WTC11 (cell line): ENCODE measurements around the gene GNRHR. TPM values are rescaled to one million over a fixed set of nuclear protein-coding genes. Genes with fewer than 3 reads are reported as not detected.

ENCODE experiments used
- ATAC-seq: fragments of 200-7000 bp; cut with Tn5 transposase; 2 replicates; pipeline ENCODE4 v1.10.0; 2021; ENCODE audit warnings: mild to moderate bottlenecking, moderate library complexity
- CTCF ChIA-PET: fragments of 300-600 bp; sonication (Branson Sonifier 250); formaldehyde crosslinking; loops from one replicate; lab custom pipeline; 2021; ENCODE audit warnings: antibody characterized with exemption; lab: Charles Lee
- POLR2A ChIA-PET: fragments of 350-600 bp; sonication (Branson Sonifier 250); formaldehyde crosslinking; loops from one replicate; lab custom pipeline; 2021; ENCODE audit warnings: antibody characterized with exemption; lab: Charles Lee
- DNase-seq: peaks from one replicate; pipeline ENCODE4 v3.0.0; 2021; ENCODE audit warnings: low spot score
- H3K27ac Mint-ChIP-seq: 2 replicates; pipeline ENCODE4 v1.8.0; 2021; ENCODE audit warnings: mixed read lengths
- H3K27me3 Mint-ChIP-seq: 2 replicates; pipeline ENCODE4 v1.8.0; 2021; ENCODE audit warnings: low read depth, mild to moderate bottlenecking, moderate library complexity, mixed read lengths
- H3K36me3 Mint-ChIP-seq: 2 replicates; pipeline ENCODE4 v1.8.0; 2021; ENCODE audit warnings: mixed read lengths
- H3K4me1 Mint-ChIP-seq: 2 replicates; pipeline ENCODE4 v1.8.0; 2022; ENCODE audit warnings: mixed read lengths
- H3K4me3 Mint-ChIP-seq: 2 replicates; pipeline ENCODE4 v1.8.0; 2021; ENCODE audit warnings: mild to moderate bottlenecking, moderate library complexity, mixed read lengths
- H3K9me3 Mint-ChIP-seq: 2 replicates; pipeline ENCODE4 v1.8.0; 2021; ENCODE audit warnings: mixed read lengths
- CREB1 ChIP-seq: sonication (generic); formaldehyde crosslinking; IDR thresholded peaks from 2 replicates; pipeline ENCODE4 v1.8.0; 2023; ENCODE audit warnings: mild to moderate bottlenecking, missing genetic modification reagents
- ELF4 ChIP-seq: sonication (generic); formaldehyde crosslinking; IDR thresholded peaks from 2 replicates; pipeline ENCODE4 v1.8.1; 2022; ENCODE audit warnings: low read depth, mild to moderate bottlenecking, moderate library complexity, missing genetic modification reagents
- ESRRA ChIP-seq: sonication (generic); formaldehyde crosslinking; IDR thresholded peaks from 2 replicates; pipeline ENCODE4 v1.8.1; 2022; ENCODE audit warnings: mild to moderate bottlenecking, missing genetic modification reagents, borderline replicate concordance
- ETV6 ChIP-seq: sonication (generic); formaldehyde crosslinking; IDR thresholded peaks from 2 replicates; pipeline ENCODE4 v1.8.1; 2022; ENCODE audit warnings: mild to moderate bottlenecking, missing genetic modification reagents
- MXD4 ChIP-seq: fragments of 250-450 bp; sonication (Bioruptor Pico); IDR thresholded peaks from 2 replicates; pipeline ENCODE4 v1.8.0; 2021; ENCODE audit warnings: mild to moderate bottlenecking, moderate library complexity, borderline replicate concordance
- MYBL2 ChIP-seq: sonication (generic); formaldehyde crosslinking; IDR thresholded peaks from 2 replicates; pipeline ENCODE4 v1.8.1; 2023; ENCODE audit warnings: mild to moderate bottlenecking, moderate library complexity, missing genetic modification reagents
- NFE2L1 ChIP-seq: sonication (generic); formaldehyde crosslinking; IDR thresholded peaks from 2 replicates; pipeline ENCODE4 v1.8.1; 2023; ENCODE audit warnings: missing genetic modification reagents
- NR2C2 ChIP-seq: sonication (generic); formaldehyde crosslinking; IDR thresholded peaks from 2 replicates; pipeline ENCODE4 v1.8.0; 2022; ENCODE audit warnings: mild to moderate bottlenecking, missing genetic modification reagents
- SP1 ChIP-seq: sonication (generic); formaldehyde crosslinking; conservative IDR thresholded peaks from 2 replicates; pipeline ENCODE4 v1.8.1; 2022; ENCODE audit warnings: missing genetic modification reagents
- TEAD1 ChIP-seq: sonication (generic); formaldehyde crosslinking; IDR thresholded peaks from 2 replicates; pipeline ENCODE4 v1.8.0; 2022; ENCODE audit warnings: mild to moderate bottlenecking, missing genetic modification reagents
- ZNF138 ChIP-seq: sonication (generic); formaldehyde crosslinking; conservative IDR thresholded peaks from 2 replicates; pipeline ENCODE4 v1.8.1; 2022; ENCODE audit warnings: mild to moderate bottlenecking, moderate library complexity, missing genetic modification reagents
- ZNF317 ChIP-seq: sonication (generic); formaldehyde crosslinking; IDR thresholded peaks from 2 replicates; pipeline ENCODE4 v1.8.1; 2023; ENCODE audit warnings: low read depth, mild to moderate bottlenecking, moderate library complexity, missing genetic modification reagents, borderline replicate concordance
- ZNF396 ChIP-seq: fragments of 250-450 bp; sonication (Bioruptor Pico); IDR thresholded peaks from 2 replicates; pipeline ENCODE4 v1.8.0; 2021; ENCODE audit warnings: mild to moderate bottlenecking, moderate library complexity, borderline replicate concordance
- total RNA-seq: library from RNA; stranded (reverse); gene quantifications from 3 replicates; pipeline ENCODE4 v1.2.3, GENCODE V29; 2021
- TF ChIP-seq, protein P1 (sequence below): sonication (generic); formaldehyde crosslinking; IDR thresholded peaks from 2 replicates; pipeline ENCODE4 v1.8.0; 2022; ENCODE audit warnings: missing genetic modification reagents
- TF ChIP-seq, protein P2 (sequence below): sonication (generic); formaldehyde crosslinking; IDR thresholded peaks from 2 replicates; pipeline ENCODE4 v1.8.1; 2023; ENCODE audit warnings: mild to moderate bottlenecking, missing genetic modification reagents, borderline replicate concordance
- TF ChIP-seq, protein P3 (sequence below): sonication (generic); formaldehyde crosslinking; IDR thresholded peaks from 2 replicates; pipeline ENCODE4 v1.8.1; 2022; ENCODE audit warnings: mild to moderate bottlenecking, moderate library complexity, missing genetic modification reagents
- TF ChIP-seq, protein P4 (sequence below): sonication (generic); formaldehyde crosslinking; conservative IDR thresholded peaks from 2 replicates; pipeline ENCODE4 v1.8.1; 2023; ENCODE audit warnings: mild to moderate bottlenecking, low read depth, missing genetic modification reagents, moderate library complexity
- TF ChIP-seq, protein P5 (sequence below): fragments of 200-600 bp; IDR thresholded peaks from 2 replicates; pipeline ENCODE4 v1.8.0; 2022; ENCODE audit warnings: antibody characterized with exemption
- TF ChIP-seq, protein P6 (sequence below): sonication (generic); formaldehyde crosslinking; IDR thresholded peaks from 2 replicates; pipeline ENCODE4 v1.8.1; 2023; ENCODE audit warnings: mild to moderate bottlenecking, missing genetic modification reagents, moderate library complexity

The GNRHR gene
- total RNA-seq, 1 experiment from 2014 or later: not detected

DNA sequence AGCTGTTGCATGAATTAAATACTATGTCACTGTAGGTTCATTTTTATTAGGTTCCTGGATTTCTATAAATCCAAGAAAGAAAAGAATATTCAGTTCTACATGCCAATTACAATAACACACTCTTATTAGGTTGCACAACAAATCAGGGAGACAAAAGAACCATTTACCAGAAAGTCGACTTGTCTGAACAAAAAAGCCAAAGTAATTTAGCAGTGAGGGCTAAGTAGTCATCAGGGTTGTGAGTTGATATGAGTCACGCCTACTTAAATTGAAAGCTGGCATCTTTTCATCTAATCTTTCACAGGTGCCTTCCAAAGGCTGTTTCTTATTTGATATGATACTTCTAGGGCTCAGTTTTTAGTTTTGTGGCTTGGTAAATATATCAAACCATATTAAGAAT, 25.4 kb upstream of the GNRHR start (continued):
- TF ChIP-seq, protein P1, sequence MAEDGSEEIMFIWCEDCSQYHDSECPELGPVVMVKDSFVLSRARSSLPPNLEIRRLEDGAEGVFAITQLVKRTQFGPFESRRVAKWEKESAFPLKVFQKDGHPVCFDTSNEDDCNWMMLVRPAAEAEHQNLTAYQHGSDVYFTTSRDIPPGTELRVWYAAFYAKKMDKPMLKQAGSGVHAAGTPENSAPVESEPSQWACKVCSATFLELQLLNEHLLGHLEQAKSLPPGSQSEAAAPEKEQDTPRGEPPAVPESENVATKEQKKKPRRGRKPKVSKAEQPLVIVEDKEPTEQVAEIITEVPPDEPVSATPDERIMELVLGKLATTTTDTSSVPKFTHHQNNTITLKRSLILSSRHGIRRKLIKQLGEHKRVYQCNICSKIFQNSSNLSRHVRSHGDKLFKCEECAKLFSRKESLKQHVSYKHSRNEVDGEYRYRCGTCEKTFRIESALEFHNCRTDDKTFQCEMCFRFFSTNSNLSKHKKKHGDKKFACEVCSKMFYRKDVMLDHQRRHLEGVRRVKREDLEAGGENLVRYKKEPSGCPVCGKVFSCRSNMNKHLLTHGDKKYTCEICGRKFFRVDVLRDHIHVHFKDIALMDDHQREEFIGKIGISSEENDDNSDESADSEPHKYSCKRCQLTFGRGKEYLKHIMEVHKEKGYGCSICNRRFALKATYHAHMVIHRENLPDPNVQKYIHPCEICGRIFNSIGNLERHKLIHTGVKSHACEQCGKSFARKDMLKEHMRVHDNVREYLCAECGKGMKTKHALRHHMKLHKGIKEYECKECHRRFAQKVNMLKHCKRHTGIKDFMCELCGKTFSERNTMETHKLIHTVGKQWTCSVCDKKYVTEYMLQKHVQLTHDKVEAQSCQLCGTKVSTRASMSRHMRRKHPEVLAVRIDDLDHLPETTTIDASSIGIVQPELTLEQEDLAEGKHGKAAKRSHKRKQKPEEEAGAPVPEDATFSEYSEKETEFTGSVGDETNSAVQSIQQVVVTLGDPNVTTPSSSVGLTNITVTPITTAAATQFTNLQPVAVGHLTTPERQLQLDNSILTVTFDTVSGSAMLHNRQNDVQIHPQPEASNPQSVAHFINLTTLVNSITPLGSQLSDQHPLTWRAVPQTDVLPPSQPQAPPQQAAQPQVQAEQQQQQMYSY (CRISPR knock-in tag): no peak
- no peak for TF ChIP-seq ESRRA (CRISPR knock-in tag)
- TF ChIP-seq ZNF138 (CRISPR knock-in tag): no peak
- TF ChIP-seq, protein P2, sequence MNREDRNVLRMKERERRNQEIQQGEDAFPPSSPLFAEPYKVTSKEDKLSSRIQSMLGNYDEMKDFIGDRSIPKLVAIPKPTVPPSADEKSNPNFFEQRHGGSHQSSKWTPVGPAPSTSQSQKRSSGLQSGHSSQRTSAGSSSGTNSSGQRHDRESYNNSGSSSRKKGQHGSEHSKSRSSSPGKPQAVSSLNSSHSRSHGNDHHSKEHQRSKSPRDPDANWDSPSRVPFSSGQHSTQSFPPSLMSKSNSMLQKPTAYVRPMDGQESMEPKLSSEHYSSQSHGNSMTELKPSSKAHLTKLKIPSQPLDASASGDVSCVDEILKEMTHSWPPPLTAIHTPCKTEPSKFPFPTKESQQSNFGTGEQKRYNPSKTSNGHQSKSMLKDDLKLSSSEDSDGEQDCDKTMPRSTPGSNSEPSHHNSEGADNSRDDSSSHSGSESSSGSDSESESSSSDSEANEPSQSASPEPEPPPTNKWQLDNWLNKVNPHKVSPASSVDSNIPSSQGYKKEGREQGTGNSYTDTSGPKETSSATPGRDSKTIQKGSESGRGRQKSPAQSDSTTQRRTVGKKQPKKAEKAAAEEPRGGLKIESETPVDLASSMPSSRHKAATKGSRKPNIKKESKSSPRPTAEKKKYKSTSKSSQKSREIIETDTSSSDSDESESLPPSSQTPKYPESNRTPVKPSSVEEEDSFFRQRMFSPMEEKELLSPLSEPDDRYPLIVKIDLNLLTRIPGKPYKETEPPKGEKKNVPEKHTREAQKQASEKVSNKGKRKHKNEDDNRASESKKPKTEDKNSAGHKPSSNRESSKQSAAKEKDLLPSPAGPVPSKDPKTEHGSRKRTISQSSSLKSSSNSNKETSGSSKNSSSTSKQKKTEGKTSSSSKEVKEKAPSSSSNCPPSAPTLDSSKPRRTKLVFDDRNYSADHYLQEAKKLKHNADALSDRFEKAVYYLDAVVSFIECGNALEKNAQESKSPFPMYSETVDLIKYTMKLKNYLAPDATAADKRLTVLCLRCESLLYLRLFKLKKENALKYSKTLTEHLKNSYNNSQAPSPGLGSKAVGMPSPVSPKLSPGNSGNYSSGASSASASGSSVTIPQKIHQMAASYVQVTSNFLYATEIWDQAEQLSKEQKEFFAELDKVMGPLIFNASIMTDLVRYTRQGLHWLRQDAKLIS (CRISPR knock-in tag): no peak

DNA sequence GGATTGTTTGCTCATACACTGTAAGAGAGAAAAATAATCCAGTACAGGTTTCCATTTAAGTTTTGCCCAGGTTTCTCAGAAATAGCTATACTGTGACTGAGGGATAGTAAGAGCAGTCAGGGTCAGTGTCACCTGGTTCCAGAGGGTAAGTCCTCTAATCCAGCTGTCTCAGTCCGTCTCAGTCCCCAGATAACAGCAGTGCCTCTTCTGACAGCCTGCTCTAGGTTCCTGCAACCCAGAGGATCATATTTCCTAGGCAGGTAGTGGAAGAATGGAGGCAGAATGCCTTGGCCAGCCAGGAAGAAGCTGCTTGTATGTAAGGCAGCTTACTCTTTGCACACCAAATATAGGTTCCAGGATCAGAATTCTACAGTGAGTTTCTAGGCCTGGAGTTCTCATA, 22.6 kb upstream of the GNRHR start:
- Mint-ChIP-seq H3K9me3 (no peaks in the 10 kb centered on the region), H3K4me3 (no peak overlapping the region), H3K27me3 (no peaks in the 10 kb centered on the region), H3K4me1 (peaks cover 5% of the 10 kb centered on the region; the same call in 1 of the 2 replicates), H3K27ac (no peak overlapping the region), H3K36me3 (no peaks in the 10 kb centered on the region)
- ChIA-PET POLR2A (no interaction called here), CTCF (interaction anchor here (2.0 kb wide), 1 partner anchor 30 kb away, joined by 7 read pairs; no protein-coding TSS in a partner anchor)
- DNase-seq: no peak
- ATAC-seq: peak; percentile 82
- TF ChIP-seq ZNF317 (CRISPR knock-in tag): no peak
- TF ChIP-seq, protein P3, sequence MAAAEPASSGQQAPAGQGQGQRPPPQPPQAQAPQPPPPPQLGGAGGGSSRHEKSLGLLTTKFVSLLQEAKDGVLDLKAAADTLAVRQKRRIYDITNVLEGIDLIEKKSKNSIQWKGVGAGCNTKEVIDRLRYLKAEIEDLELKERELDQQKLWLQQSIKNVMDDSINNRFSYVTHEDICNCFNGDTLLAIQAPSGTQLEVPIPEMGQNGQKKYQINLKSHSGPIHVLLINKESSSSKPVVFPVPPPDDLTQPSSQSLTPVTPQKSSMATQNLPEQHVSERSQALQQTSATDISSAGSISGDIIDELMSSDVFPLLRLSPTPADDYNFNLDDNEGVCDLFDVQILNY (CRISPR knock-in tag): no peak
- TF ChIP-seq SP1: no peak
- no peak for TF ChIP-seq NR2C2
- TF ChIP-seq, protein P4, sequence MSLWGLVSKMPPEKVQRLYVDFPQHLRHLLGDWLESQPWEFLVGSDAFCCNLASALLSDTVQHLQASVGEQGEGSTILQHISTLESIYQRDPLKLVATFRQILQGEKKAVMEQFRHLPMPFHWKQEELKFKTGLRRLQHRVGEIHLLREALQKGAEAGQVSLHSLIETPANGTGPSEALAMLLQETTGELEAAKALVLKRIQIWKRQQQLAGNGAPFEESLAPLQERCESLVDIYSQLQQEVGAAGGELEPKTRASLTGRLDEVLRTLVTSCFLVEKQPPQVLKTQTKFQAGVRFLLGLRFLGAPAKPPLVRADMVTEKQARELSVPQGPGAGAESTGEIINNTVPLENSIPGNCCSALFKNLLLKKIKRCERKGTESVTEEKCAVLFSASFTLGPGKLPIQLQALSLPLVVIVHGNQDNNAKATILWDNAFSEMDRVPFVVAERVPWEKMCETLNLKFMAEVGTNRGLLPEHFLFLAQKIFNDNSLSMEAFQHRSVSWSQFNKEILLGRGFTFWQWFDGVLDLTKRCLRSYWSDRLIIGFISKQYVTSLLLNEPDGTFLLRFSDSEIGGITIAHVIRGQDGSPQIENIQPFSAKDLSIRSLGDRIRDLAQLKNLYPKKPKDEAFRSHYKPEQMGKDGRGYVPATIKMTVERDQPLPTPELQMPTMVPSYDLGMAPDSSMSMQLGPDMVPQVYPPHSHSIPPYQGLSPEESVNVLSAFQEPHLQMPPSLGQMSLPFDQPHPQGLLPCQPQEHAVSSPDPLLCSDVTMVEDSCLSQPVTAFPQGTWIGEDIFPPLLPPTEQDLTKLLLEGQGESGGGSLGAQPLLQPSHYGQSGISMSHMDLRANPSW (CRISPR knock-in tag): no peak
- TF ChIP-seq NFE2L1 (CRISPR knock-in tag): no peak
- TF ChIP-seq, protein P5, sequence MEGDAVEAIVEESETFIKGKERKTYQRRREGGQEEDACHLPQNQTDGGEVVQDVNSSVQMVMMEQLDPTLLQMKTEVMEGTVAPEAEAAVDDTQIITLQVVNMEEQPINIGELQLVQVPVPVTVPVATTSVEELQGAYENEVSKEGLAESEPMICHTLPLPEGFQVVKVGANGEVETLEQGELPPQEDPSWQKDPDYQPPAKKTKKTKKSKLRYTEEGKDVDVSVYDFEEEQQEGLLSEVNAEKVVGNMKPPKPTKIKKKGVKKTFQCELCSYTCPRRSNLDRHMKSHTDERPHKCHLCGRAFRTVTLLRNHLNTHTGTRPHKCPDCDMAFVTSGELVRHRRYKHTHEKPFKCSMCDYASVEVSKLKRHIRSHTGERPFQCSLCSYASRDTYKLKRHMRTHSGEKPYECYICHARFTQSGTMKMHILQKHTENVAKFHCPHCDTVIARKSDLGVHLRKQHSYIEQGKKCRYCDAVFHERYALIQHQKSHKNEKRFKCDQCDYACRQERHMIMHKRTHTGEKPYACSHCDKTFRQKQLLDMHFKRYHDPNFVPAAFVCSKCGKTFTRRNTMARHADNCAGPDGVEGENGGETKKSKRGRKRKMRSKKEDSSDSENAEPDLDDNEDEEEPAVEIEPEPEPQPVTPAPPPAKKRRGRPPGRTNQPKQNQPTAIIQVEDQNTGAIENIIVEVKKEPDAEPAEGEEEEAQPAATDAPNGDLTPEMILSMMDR: no peak
- no peak for TF ChIP-seq MYBL2 (CRISPR knock-in tag)
- TF ChIP-seq, protein P6, sequence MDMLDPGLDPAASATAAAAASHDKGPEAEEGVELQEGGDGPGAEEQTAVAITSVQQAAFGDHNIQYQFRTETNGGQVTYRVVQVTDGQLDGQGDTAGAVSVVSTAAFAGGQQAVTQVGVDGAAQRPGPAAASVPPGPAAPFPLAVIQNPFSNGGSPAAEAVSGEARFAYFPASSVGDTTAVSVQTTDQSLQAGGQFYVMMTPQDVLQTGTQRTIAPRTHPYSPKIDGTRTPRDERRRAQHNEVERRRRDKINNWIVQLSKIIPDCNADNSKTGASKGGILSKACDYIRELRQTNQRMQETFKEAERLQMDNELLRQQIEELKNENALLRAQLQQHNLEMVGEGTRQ: no peak
- TF ChIP-seq, protein P1 (CRISPR knock-in tag): no peak
- TF ChIP-seq MXD4 (CRISPR knock-in tag): no peak
- TF ChIP-seq TEAD1 (CRISPR knock-in tag): no peak
- no peak for TF ChIP-seq ELF4 (CRISPR knock-in tag)
- no peak for TF ChIP-seq CREB1 (CRISPR knock-in tag)
- no peak for TF ChIP-seq ZNF396
- no peak for TF ChIP-seq ETV6 (CRISPR knock-in tag)
